ENCODE data around the gene TCF15.

Gene TCF15

DNA sequence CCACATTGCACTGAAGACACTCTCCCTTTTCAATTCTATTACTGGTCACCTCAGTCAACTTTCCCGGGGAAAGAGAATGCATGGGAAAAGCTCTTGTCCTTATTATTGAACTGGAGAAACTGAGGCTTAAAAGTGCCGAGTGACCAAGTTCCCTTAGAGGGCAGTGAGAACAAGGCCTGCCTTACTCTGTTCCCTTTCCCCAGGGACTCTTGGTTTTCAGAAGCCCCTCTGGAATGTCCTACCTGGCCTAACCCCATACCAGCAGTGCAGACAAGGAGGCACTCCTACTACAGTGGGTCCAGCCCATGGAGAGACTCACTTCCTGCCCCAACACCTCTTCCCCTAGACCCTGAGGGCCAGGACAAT is 36.7 kb upstream of the TCF15 start:
- Histone ChIP-seq H3F3A (ENCODE audit: insufficient read depth) (no peaks in the 10 kb centered on the region), H3K27ac (ENCODE audit: low read depth, low read length) (no peak overlapping the region), H3K4me3 (ENCODE audit: insufficient read depth, low read length, poor library complexity, severe bottlenecking) (no peak overlapping the region), H3K9me3 (ENCODE audit: insufficient read depth, low read length) (no peaks in the 10 kb centered on the region), H3K9ac (ENCODE audit: low read length) (no peak overlapping the region), H3K27me3 (ENCODE audit: low read length) (no peaks in the 10 kb centered on the region), H2AFZ (ENCODE audit: low read depth, low read length, severe bottlenecking) (no peak overlapping the region), H3K79me2 (ENCODE audit: insufficient read depth, low read length) (peaks cover 3% of the 10 kb centered on the region; the same call in 1 of the 2 replicates), H3K9me2 (replicated peaks; ENCODE audit: insufficient read depth, low read length) (no peaks in the 10 kb centered on the region), H4K20me1 (ENCODE audit: low read depth, low read length) (no peaks in the 10 kb centered on the region), H3K36me3 (ENCODE audit: low read length) (no peaks in the 10 kb centered on the region), H3K4me2 (ENCODE audit: low read depth, low read length, poor library complexity, severe bottlenecking) (no peak overlapping the region)
- TF ChIP-seq CTCF (IDR thresholded peaks at IDR 0.05; ENCODE audit: insufficient read depth, low read length, poor library complexity, severe bottlenecking) (no peak), EZH2phosphoT487 (conservative IDR thresholded peaks at IDR 0.05; ENCODE audit: low read length) (no peak)

DNA sequence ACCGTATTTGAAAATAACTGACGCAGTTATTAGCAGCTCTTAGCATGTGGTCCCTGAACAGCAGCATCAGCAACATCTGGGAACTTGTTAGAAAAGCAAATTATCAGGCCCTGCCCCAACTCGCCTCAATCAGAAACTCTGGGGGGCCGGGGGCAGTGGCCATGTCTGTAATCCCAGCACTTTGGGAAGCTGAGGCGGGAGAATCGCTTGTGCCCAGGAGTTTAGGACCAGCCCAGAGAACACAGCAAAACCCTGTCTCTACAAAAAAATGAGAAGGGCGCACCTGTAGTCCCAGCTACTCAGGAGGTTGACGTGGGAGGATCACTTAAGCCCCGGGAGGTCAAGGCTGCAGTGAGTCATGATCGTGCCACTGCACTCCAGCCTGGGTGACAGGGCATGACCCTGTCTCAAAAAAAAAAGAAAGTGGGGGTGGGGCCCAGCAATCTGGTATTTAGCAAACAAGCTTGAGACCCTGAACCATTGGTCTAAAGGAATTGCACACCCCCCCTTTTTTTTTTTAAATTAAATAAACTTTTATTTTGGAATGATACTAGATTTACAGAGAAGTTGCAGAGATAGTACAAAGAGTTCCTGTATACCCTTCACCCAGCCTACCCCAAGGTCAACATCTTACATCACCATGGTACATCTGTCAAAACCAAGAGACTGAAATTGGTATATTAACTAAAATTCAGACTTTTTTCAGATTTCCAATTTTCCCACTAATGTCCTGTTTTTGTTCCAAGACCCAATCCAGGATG is 36.2 kb upstream of the TCF15 start:
- no peaks in the 10 kb centered on the region for H3F3A ChIP-seq (ENCODE audit: insufficient read depth)
- H3K79me2 ChIP-seq (ENCODE audit: insufficient read depth, low read length): no peaks in the 10 kb centered on the region
- H4K20me1 ChIP-seq (ENCODE audit: low read depth, low read length): no peaks in the 10 kb centered on the region
- H3K4me3 ChIP-seq (ENCODE audit: insufficient read depth, low read length, poor library complexity, severe bottlenecking): no peak overlapping the region
- H3K9me2 ChIP-seq (replicated peaks; ENCODE audit: insufficient read depth, low read length): no peaks in the 10 kb centered on the region
- no peak overlapping the region for H3K4me2 ChIP-seq (ENCODE audit: low read depth, low read length, poor library complexity, severe bottlenecking)
- no peak for TF ChIP-seq CTCF (IDR thresholded peaks at IDR 0.05; ENCODE audit: insufficient read depth, low read length, poor library complexity, severe bottlenecking)
- TF ChIP-seq EZH2phosphoT487 (conservative IDR thresholded peaks at IDR 0.05; ENCODE audit: low read length): no peak
- H2AFZ ChIP-seq (ENCODE audit: low read depth, low read length, severe bottlenecking): no peak overlapping the region
- H3K27ac ChIP-seq (ENCODE audit: low read depth, low read length): no peak overlapping the region
- no peaks in the 10 kb centered on the region for H3K36me3 ChIP-seq (ENCODE audit: low read length)
- H3K9ac ChIP-seq (ENCODE audit: low read length): no peak overlapping the region
- no peaks in the 10 kb centered on the region for H3K9me3 ChIP-seq (ENCODE audit: insufficient read depth, low read length)
- no peaks in the 10 kb centered on the region for H3K27me3 ChIP-seq (ENCODE audit: low read length)

DNA sequence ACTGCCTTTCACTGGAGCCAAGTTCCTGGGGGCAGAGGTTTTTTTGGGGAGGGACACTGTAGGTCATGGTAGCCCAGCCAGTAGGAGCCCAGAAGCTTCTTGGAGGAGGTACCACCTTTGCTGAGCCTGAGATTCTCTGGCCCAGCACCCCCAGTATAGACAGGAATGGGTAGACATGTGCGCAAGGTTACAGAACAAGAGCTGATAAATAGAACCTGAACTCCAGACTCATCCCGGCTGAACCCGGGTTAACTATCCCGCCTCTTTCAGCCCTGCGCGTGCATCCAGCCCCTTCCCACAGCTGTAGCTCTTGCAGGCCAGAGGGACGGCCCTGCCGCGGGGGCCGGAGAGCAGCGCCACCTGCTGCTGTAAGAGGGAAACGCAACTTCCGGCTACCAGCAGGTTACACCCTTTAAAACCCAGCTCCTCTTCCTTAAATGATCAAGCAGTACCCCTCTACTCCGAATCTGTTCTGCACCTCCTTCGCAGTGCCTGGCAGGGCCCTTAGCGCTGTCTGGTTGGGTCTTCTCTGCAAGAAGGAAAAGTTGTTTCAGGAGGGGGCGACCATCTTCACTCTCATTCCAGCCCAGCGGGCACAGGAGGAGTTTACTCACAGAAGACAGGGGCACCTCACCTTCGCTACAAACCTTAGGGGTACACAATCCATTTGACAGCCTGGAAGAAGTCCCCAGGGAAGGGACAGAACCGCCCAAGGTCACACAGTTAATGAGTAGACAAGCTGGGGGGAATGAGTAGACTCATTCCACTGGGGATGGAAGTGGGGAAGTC is 35.4 kb upstream of the TCF15 start:
- Histone ChIP-seq H3K4me2 (ENCODE audit: low read depth, low read length, poor library complexity, severe bottlenecking) (no peak overlapping the region), H3F3A (ENCODE audit: insufficient read depth) (no peaks in the 10 kb centered on the region), H3K9me3 (ENCODE audit: insufficient read depth, low read length) (no peaks in the 10 kb centered on the region), H3K27me3 (ENCODE audit: low read length) (no peaks in the 10 kb centered on the region), H3K4me3 (ENCODE audit: insufficient read depth, low read length, poor library complexity, severe bottlenecking) (no peak overlapping the region), H3K9ac (ENCODE audit: low read length) (no peak overlapping the region), H4K20me1 (ENCODE audit: low read depth, low read length) (no peaks in the 10 kb centered on the region), H2AFZ (ENCODE audit: low read depth, low read length, severe bottlenecking) (no peak overlapping the region), H3K36me3 (ENCODE audit: low read length) (no peaks in the 10 kb centered on the region), H3K27ac (ENCODE audit: low read depth, low read length) (no peak overlapping the region), H3K9me2 (replicated peaks; ENCODE audit: insufficient read depth, low read length) (no peaks in the 10 kb centered on the region), H3K79me2 (ENCODE audit: insufficient read depth, low read length) (no peaks in the 10 kb centered on the region)
- no peak for TF ChIP-seq EZH2phosphoT487 (conservative IDR thresholded peaks at IDR 0.05; ENCODE audit: low read length)
- peak; percentile 82 for TF ChIP-seq CTCF (IDR thresholded peaks at IDR 0.05; ENCODE audit: insufficient read depth, low read length, poor library complexity, severe bottlenecking)

All from SU-DHL-6 (cell line).